NCI-H226 (cell line): Measurements from ENCODE around the gene SLC29A4.
"Not testable (repeated sequence)": the region's sequence is repeated elsewhere in the genome, so short reads cannot be mapped to it uniquely, and the experiment has no call there.

Experiments
- DNase-seq: peaks from one replicate; pipeline ENCODE4 v3.0.0-alpha.2; 2015

Gene SLC29A4

DNA sequence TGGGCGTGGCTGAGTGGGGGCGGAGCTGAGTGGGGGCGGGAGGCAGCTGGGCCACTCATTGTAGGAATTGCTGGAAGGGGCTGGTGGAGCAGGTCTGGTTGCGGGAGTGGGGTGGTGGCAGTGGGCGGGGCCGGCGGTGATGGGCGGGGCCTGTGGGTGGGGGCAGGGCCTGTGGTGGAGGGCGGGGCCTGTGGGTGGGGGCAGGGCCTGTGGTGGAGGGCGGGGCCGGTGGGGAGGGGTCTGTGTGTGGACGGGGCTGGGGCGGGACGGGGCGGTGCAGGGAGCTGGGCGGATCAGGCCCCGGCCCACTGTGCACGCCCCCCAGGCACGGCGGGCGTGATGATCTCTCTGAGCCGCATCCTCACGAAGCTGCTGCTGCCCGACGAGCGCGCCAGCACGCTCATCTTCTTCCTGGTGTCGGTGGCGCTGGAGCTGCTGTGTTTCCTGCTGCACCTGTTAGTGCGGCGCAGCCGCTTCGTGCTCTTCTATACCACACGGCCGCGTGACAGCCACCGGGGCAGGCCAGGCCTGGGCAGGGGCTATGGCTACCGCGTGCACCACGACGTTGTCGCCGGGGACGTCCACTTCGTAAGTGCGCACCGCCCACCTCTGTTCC lies 14.0 kb downstream of the SLC29A4 start:
- DNase-seq: no peak

DNA sequence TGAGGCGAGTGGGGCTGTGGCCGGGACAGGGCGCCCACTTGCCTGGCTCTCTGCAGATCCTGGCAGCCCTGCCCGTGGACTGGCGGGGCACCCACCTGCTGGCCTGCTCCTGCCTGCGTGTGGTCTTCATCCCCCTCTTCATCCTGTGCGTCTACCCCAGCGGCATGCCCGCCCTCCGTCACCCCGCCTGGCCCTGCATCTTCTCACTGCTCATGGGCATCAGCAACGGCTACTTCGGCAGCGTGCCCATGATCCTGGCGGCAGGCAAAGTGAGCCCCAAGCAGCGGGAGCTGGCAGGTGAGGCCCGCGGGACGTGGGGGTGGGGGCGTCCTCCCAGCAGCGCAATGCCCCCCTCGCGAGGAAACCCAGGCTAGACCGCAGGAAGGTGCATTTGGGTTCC lies 17.6 kb downstream of the SLC29A4 start:
- DNase-seq: no peak

DNA sequence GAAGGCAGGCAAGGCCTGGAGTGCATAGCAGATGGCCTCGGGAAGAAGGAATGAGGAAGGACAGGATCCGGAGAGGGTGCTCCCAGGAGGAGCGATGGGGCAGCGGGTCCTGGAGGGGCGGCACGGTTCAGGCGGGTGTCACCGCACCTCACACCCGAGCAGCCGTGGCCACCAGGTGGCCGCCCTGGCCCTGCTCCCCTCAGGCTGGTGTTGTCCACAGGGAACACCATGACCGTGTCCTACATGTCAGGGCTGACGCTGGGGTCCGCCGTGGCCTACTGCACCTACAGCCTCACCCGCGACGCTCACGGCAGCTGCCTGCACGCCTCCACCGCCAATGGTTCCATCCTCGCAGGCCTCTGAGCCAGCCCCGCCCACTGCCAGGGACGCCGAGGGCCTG lies 19.8 kb downstream of the SLC29A4 start:
- DNase-seq: no peak

DNA sequence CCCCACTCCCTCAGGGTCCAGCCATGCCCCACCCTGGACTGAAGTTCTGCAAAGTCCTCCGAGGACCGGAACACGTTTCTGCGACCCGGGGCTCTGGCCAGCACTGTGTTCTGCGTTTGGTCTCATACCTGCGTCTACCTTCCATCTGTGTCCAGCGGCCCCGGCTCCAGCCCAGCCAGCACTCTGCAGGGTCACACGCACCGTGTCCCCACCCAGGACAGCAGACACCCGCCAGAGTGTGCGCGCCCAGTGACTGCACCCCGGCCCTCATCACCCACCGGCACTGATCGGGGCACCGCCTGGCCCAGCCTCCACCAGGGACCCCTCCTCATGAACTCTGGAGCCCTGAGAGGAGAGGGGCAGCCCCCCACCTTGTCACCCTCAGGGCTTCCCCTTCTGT lies 20.3 kb downstream of the SLC29A4 start:
- DNase-seq: no peak

DNA sequence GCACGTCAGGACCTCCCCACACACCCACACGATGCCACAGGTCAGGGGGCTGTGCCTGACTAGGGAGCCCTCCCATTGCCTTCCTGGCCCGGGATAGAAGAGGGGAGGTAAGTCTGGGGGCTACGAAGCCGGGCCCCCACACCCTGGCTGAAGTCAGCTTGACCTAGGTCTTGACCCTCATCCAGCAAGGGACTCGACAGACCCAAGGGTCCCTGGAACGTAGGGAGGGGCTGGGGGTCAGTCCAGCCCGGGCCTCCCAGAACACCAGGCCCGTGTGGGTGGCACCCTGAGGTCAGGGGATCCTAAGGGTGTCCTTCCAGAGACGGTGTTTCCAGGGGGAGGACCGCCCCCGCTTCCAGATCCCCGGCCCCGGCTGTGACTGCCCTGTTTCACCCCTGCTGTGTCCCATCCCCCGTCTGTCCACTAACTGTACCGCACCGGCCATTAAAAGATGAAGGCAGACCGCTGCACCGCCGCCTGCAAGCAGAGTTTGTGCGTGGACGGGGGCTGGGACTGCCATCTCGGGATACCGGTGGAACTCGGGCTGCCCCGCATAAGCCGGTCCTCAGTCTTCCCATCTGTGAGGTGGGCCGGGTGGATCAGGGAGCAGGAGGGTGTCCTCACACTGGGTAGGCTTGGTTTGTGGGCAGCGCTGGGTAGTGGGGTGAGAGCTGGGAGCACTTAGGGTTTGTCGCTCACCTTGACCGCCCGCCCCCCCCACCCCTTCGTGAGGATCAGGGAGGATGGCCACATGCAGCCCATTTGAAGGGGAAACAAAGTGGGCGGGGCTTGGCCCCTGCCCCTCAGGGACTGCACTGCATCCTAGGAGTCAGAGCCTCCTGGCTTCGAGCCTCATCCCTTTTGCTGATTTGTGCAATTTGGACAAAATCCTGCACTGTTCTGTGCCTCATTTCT lies 21.1 kb downstream of the SLC29A4 start:
- no peak for DNase-seq

DNA sequence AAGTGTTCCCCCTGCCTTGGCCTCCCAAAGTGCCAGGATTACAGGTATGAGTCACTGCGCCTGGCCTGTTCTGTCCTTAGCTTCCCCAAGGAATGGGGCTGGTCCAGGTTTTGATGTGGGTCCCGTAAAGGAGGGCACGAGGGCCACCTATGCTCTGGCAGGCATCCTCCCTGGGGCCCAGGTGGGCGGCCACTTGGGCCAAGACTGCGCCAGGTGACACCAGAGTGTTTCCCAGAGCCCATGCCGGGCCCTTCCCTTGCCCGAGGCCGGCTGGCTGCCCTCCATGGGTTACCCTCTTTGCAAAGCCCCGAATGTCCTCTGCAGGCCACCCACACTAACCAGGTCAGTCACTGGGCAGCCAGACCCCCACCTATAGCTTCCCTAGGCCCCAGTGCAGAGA lies 22.3 kb downstream of the SLC29A4 start:
- not testable (repeated sequence) for DNase-seq

DNA sequence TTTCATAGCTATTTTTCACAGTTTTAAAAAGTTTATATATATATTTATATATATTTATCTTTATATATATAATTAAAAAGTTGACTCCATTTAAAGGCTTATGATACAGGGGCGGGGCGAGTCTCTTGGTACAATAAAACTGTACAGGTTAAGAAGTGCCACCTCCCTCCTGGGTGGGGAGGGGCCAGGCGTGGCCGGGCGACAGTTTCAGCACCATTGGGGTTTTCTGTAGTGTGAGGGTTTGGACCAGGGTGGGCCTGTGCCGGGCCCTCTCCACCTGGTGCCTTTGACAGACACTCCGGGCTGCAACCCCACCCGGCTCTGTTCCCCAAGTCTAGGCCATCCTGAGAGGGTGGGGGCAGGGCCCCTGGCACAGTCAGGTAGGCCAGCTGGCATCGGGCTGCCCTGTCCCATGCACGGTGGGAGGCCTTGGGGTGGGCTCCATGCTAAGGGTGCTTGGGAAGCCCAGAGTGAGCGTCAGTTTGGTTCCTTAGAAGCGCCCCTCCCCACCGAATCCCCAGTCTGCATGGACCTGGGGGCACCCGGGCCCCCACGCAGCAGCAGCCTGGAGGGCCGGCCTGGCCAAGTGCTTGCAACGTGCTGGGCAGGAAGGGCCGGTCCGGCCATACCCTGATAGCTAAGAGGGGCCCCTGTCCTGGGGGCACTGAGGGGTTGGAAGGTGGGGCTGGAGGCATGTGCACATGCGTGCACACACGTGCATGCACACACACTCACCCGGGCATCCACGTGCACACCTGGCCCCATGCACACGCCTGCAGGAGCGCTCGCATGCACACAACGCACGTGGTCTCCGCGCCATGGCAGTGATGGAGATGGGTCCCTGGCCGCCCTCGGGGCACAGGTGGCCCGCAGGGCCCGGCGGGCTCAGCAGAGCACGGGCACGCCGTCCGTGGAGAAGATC lies 24.7 kb downstream of the SLC29A4 start:
- DNase-seq: not testable (repeated sequence)

DNA sequence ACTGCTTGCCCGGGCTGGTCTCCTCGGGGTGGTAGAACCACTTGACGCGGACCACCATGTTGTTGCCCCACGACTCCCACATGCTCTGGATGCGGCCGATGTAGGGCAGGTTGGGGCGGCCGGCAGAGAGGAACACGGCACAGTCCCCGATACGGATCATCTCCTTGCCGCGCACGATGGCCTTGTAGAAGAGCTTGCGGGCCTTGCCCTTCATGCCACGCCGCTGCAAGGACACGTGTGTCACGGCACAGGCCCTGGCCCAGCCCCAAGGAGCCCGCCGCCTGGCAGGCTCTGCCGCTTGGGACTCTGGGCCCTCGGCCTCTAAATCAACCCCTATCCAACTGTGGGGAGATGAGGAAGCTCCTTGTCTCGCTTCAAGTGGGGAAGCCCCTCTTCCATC lies 26.4 kb downstream of the SLC29A4 start:
- DNase-seq: no peak

DNA sequence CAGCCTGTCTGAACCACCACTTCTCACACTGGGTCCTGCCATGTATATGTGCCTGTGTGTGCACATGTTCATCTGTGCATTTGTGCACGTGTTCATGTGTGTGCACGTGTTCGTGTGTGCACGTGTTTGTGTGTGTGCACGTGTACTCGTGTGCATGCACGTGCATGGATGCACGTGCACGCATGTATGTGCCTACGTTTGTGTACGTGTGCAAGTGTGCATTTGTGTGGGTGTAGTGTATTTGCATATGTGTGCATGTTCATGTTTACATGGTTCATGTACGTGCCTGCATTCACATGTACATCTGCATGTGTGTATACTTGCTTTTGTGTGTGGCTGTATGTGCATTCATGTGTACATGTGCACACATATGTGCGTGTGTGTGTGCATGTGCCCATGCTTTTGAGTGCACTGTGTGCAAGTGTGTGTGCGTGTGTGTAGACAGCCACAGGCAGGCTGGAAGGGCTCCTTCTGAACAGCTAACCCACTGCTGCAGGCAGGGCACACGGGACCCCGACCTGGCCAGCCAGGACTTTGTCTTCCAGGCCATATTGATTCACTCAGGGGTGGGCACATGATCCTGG lies 28.2 kb downstream of the SLC29A4 start:
- DNase-seq: no peak

DNA sequence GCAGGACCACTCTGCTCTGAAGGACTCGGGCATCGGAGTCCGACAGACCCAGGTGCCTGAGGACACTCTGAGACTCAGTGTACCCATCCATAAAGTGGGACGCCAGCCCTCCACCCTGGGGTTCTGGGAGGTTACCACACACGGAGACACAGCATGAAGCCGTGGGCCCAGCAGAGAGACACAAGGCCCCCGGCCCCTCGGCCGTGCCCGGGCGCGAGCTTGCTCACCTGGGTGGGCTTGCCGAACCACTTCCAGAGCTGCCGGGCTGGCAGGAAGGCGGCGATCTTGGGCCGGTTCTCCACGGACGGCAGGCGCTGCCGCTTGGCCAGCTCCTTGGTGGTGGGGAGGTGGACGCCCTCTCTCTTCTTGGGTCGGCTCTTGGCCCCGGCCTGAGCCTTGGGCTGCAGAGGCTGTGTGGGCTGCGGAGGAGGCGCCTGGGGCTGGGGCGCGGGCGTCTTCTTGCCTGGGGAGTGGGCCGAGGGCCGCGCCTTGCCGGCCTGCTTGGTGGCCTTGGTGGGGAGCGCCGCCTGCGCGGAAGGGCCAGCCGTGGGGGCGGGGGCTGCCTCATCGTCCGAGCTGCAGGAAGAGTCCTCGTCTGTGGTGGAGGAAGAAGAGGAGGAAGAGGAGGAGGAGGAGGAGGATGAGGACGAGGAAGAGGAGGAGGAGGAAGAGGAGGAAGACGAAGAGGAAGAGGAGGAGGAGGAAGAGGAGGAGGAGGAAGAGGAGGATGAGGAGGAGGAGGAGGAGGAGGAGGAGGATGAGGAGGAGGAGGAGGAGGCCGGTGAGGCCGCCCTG lies 29.7 kb downstream of the SLC29A4 start:
- DNase-seq: not testable (repeated sequence)

DNA sequence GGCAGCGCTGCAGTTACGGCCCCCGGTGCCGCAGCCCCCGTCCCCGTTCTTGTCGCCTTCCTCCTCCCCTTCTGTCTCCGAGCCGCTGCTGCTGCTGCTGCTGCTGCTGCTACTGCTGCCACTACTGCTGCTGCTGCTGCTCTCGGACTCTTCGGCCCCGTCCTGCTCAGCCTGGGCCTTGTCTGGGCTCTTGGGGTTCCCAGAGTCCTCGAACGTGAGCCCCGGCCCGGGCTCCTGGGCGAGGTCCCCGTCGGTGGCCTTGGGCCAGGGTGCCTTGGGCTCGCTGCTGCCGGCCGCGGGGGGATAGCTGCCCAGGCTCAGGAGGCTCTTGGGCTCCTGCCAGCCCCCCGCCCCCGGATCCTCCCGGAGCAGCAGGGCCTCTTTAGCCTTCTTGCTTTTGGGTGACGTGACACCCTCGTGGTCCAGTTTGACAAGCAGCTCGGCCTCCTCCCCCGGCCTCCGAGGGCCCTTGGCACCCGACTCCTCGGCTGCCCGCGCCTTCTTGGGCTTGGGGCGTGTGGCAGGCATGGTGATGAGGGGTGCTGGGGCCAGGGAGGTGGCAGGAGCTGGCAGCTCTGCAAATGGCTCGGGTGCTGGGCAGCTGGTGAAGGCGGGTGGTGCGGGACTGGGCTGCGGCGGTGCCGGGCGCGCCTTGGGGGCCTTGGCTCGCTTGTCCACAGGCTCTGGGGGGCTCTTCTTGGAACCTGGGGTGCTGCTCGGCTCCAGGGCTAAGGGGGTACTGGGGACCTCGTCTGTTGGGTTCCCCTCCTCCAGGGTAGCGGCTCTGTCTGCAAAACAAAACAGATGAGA lies 30.5 kb downstream of the SLC29A4 start:
- DNase-seq: not testable (repeated sequence)

DNA sequence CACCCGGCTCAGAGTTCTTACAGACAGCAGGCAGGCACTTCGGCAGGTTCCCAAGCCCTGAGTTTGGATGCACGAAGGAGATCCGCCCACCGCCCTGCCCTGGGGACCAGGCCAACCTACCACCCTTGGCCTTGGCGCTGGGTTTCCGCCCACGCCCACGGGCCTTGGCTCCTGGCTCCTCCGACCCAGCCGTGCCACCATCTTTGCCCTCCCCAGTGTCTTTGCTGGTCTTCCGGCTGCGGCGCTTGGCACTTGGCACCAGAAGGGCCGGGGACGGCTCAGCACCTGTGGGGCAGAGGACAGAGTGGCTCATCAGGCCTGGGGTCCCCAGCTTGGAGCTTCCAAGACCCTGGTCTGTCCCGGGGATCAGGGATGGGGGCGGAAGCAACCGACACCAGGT lies 32.1 kb downstream of the SLC29A4 start:
- no peak for DNase-seq

DNA sequence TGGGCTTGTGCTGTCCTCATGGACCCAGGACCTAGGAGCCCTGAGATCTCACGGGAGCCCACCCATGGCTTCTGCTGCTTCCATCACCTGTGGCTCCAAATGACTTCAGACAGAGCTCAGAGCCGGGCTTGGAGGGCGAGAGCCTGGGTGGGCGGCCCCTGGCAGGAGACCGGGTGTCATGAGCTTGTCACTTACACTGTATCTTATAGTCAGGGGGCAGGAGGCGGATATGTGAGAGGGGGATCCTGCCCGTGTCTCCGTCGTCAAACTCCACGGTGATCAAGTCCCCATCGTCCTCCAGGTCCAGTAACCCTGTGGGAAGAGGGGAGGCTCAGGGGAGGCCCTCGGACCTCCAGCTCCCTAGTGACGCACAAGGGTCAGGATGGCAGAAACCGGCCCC lies 33.0 kb downstream of the SLC29A4 start:
- DNase-seq: no peak

DNA sequence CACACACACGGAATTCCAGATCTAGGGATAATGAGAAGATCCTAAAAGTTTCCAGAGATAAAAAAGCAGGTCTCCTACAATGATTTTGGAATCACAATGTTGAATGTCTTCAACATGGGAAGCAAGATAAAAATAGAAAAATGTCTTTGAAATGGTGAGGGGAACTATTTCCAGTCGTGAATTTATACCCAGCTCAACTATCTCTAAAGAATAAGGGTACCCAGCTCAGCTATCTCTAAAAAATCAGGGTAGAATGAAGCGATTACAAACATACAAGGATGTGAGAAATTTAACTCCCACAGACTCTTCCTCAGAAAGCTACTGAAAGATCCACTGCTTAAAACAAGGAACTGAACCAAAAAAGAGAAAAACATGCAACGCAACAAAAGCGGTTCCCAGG lies 35.9 kb downstream of the SLC29A4 start:
- not testable (repeated sequence) for DNase-seq

DNA sequence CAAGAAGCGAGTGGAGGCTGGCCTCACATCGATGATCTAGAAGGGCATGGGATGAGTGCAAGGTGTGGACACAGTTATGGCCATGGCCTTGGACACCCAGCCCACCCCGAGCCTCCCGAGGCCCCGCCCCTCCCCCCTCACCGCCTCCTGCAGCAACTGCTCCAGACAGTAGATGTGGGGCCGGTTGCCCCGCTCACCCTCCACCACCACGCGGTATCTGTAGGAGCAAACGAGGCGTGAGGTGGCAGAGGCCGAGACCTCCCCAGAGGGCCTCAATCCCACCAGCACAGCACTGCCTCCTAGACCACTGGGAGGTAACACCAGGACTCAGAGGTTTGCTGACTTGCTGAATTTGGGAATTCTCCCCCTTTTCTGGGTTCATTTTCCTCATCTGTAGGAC lies 37.6 kb downstream of the SLC29A4 start:
- no peak for DNase-seq

DNA sequence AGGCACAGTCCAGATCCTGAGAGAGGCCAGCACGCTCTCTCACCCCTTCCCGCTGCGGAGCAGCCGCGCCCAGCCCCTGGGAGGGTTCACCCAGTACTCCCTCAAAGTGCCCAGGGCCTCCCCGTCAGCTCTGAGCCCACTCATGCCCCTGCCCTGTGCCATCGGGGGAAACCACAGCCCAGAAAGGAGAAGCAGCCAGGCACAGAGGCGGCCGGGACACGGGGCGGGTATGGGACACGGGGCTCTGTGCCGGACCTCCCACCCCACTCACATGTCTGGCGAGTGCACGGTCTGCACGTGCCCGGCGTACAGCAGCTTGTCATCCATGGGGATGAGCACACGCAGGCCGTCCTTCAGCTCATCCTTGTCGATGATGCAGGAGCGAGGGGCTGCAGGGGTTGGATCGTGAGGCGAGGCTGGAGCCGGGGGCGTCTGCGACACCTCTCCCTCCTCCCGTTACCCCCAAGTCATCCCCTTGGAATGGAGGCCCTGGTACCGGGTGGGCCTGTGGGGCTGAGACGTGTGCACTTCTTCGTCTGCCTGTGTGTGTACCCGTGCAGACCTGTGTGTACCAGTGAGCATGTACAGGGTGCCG lies 38.2 kb downstream of the SLC29A4 start:
- DNase-seq: no peak

DNA sequence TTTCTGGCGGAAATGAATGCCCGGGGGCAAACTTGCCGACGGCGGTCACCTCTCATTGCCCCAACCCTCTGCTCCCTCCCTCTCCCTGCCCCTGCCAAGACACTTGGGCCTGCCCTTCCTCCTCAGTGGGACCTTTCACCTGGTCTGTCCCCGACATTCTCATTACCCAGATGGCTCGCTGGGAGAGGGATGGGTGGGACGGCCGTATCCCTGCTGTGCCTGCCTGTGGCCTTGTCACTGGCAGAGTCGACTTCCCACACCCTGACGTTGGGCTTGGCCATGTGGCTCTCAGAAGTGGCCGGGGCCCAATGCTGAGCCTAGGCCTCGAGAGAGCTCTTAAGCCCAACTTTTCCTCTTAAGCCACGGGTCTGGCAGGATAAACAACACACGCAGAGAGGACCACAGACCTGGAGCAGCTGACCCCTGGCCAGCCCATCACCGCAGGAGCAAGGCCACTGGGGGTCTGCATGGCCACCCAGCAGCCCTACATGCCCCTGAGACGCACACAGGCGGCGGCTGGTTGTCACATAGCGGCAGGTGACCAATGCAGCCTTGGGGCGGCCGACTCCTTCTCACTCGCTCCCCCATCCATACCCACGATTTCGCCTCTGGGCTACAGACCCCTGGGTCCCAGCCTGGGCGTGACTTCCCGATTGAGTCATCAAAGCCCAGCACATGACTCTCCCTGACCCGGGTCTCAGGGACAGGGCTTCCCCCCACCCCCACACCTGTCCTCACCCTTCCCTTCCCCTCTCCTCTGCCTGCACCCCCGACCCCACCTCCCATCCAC lies 40.1 kb downstream of the SLC29A4 start:
- no peak for DNase-seq

DNA sequence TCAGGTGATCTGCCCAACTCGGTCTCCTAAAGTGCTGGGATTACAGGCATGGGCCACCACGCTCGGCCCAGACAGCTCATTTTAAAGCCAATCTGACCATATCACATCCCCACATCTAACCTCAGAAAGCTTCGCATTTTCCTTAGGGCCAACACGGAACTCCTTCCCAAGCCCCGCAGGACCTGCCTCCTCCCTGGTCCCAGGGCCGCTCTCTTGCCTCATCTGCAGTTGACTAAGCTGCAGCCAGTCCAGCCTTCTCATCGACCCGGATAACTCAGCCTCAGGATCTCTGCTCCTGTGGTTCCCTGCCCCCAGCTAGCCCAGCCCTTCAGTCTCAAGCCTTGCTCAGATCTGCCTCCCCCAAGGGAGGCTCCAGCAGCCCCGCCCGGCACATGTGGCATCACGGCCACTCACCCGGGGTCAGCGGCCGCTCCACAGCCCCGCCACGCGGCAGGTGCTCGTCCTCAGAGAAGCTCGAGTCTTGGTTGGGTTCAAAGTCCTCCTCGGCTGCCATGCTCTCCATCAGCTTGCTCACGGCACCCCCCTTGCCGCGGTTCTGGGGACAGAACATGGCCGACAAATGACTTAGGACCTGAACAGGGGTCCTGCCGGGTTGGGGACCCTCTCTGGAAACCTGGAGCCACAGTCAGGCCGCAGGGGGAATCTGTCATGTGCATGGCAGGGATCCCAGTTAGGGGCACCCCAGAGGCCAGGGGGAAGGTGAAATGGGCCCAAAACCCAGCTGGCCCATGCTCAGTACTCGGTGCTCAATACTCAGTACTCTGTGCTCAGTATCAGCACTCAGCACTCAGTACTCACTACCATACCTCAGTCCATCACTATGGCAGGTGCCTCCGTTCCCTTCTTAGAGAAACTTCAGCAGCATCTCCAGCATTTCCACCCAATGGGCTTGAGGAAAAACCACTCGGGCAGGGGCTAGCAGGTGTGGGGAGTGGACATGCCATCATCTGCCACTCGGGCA lies 41.3 kb downstream of the SLC29A4 start:
- DNase-seq: not testable (repeated sequence)

DNA sequence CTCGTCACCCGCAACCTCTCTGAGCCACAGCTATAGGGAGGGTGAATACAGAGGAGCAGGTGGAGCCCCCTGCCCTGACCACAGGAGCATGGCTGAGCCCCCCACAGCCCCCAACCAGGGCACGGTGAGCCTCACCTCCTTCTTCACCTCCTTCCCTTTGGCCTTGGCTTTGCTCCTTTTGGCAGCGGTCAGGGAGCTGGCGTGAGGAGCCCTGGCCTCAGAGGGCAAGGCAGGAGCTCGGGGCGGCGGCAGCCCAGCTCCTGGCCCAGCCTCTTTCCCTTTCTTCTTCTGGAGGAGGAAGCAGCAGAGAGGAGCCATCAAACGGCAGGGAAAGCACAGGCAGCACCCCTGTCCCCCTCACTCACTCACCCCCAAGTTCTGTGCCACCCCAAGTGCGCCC lies 42.2 kb downstream of the SLC29A4 start:
- no peak for DNase-seq
